ENCODE results near the gene COPE.

COPE gene

DNA sequence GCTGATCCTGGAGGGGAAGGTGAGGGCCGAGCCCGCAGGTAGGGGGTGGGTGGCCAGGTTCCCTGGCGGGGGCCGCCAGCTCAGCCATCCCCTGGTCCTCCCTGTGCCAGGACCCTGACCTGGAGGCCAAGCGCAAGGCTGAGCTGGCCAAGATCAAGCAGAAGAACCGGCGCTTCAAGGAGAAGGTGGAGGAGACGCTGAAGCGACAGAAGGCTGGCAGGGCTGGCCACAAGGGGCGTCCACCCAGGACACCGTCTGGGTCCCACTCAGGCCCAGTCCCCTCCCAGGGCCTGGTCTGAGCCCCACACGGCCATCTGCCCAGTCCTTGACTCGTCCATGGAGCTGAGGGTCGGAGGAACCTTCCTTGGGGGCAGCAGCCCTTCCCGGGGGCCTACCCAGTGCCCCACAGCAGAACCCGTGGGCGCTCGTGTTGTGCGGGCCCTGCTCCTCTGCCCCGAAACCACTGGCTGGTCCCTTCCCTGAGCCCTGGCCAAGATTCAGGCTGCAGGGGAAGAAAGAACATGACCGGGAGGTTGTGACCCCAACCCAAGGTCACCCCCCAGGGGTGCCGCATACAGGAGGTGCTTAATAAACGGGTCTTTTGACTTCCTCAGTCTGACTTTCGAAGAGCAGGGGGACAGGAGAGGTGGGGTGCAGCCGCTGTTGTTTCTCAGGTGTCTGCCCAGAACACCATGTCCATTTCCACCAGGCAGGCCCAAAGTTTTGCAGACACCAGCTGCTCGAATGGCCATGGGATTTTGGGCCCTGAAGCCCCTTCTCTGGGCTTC lies 9.0 kb upstream of the COPE start:
- ChIA-PET POLR2A (interaction anchor here (2.5 kb wide), 1 partner anchor 9 kb away, joined by 8 read pairs; the partner anchor contains the start of genes COPE and DDX49), CTCF (no interaction called here)
- no peak for DNase-seq (ENCODE audit: extremely low spot score)
- TF ChIP-seq ELF4 (IDR thresholded peaks at IDR 0.05): no peak
- TF ChIP-seq SUZ12 (IDR thresholded peaks at IDR 0.05): no peak
- no peak for TF ChIP-seq FOXK2 (IDR thresholded peaks at IDR 0.05)
- TF ChIP-seq CTBP1 (IDR thresholded peaks at IDR 0.05; ENCODE audit: borderline replicate concordance): no peak
- TF ChIP-seq SP1 (IDR thresholded peaks at IDR 0.05): no peak
- no peak for TF ChIP-seq FOXA1 (IDR thresholded peaks at IDR 0.05)
- no peak for TF ChIP-seq BHLHE40 (IDR thresholded peaks at IDR 0.05; ENCODE audit: borderline replicate concordance)
- no peak for TF ChIP-seq TARDBP (IDR thresholded peaks at IDR 0.05)
- TF ChIP-seq, protein P1, sequence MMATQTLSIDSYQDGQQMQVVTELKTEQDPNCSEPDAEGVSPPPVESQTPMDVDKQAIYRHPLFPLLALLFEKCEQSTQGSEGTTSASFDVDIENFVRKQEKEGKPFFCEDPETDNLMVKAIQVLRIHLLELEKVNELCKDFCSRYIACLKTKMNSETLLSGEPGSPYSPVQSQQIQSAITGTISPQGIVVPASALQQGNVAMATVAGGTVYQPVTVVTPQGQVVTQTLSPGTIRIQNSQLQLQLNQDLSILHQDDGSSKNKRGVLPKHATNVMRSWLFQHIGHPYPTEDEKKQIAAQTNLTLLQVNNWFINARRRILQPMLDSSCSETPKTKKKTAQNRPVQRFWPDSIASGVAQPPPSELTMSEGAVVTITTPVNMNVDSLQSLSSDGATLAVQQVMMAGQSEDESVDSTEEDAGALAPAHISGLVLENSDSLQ (IDR thresholded peaks at IDR 0.05): no peak
- no peak for TF ChIP-seq NFRKB (IDR thresholded peaks at IDR 0.05)
- no peak for TF ChIP-seq FOXM1 (IDR thresholded peaks at IDR 0.05; ENCODE audit: borderline replicate concordance)
- no peak for TF ChIP-seq LEF1 (IDR thresholded peaks at IDR 0.05; ENCODE audit: borderline replicate concordance)
- TF ChIP-seq L3MBTL2 (conservative IDR thresholded peaks at IDR 0.05): no peak
- TF ChIP-seq ARNT (IDR thresholded peaks at IDR 0.05): no peak
- TF ChIP-seq ZNF384 (IDR thresholded peaks at IDR 0.05): no peak
- no peak for TF ChIP-seq HDGF (IDR thresholded peaks at IDR 0.05; ENCODE audit: borderline replicate concordance)

DNA sequence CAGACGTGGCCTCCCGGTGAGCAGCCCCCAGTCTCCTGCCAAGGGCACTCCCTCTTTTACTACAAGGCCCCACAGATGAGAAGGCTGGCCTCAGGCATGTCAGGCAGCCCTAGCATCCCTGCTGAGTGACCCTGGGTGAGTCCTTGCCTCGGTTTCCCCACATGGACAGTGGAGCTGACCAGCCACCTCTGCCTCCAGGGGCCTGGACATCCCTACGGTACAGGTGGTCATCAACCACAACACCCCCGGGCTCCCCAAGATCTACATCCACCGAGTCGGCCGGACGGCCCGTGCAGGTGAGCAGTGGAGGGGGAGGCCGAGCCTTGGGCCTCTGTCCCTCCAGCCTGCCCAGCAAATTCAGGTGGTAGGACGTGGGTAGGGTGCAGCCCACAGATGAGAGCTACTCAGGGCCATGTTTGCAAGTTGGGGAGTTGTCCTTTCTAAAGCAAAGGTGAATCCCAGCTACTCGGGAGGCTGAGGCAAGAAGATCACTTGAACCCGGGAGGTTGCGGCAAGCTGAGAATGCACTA lies 5.6 kb upstream of the COPE start:
- CTCF ChIA-PET: interaction anchor here (0.9 kb wide), 1 partner anchor 62 kb away, joined by 5 read pairs; no protein-coding TSS in a partner anchor
- POLR2A ChIA-PET: no interaction called here
- TF ChIP-seq LEF1 (IDR thresholded peaks at IDR 0.05; ENCODE audit: borderline replicate concordance) (no peak), FOXK2 (IDR thresholded peaks at IDR 0.05) (no peak), FOXM1 (IDR thresholded peaks at IDR 0.05; ENCODE audit: borderline replicate concordance) (no peak), SP1 (IDR thresholded peaks at IDR 0.05) (no peak), TARDBP (IDR thresholded peaks at IDR 0.05) (no peak), HDGF (IDR thresholded peaks at IDR 0.05; ENCODE audit: borderline replicate concordance) (no peak), CTBP1 (IDR thresholded peaks at IDR 0.05; ENCODE audit: borderline replicate concordance) (no peak), FOXA1 (IDR thresholded peaks at IDR 0.05) (no peak), ARNT (IDR thresholded peaks at IDR 0.05) (no peak), L3MBTL2 (conservative IDR thresholded peaks at IDR 0.05) (no peak), NFRKB (IDR thresholded peaks at IDR 0.05) (no peak), ZNF384 (IDR thresholded peaks at IDR 0.05) (no peak), BHLHE40 (IDR thresholded peaks at IDR 0.05; ENCODE audit: borderline replicate concordance) (no peak), SUZ12 (IDR thresholded peaks at IDR 0.05) (no peak), ELF4 (IDR thresholded peaks at IDR 0.05) (no peak)
- TF ChIP-seq, protein P1 (IDR thresholded peaks at IDR 0.05): no peak
- no peak for DNase-seq (ENCODE audit: extremely low spot score)

DNA sequence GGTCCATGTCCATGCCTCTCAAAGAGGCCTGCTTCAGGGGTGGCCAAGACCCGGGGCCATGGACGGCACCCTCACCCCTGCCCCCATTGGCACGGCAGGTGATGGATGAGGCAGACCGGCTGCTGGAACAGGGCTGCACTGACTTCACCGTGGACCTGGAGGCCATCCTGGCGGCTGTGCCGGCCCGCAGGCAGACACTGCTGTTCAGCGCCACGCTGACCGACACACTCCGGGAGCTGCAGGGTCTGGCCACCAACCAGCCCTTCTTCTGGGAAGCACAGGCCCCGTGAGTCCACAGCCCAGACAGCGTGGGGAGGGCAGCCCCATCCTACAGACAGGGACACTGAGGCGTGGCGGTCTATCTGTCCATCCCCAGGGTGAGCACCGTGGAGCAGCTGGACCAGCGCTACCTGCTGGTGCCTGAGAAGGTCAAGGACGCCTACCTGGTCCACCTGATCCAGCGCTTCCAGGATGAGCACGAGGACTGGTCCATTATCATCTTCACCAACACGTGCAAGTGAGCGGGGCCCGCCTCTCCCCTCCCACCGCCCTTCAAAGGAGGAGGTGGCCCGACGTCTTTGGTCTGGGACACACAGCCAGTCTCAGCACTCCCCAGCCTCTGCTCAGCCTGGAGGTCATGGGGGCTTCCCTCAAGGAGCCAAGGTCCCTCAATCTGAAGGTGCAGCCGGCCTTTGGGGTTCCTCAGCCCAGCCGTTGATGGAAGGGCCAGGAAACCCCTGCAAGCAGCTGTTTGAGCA lies 3.2 kb upstream of the COPE start:
- no peak for DNase-seq (ENCODE audit: extremely low spot score)
- TF ChIP-seq FOXK2 (IDR thresholded peaks at IDR 0.05): no peak
- no peak for TF ChIP-seq ELF4 (IDR thresholded peaks at IDR 0.05)
- TF ChIP-seq LEF1 (IDR thresholded peaks at IDR 0.05; ENCODE audit: borderline replicate concordance): no peak
- no peak for TF ChIP-seq TARDBP (IDR thresholded peaks at IDR 0.05)
- TF ChIP-seq FOXA1 (IDR thresholded peaks at IDR 0.05): no peak
- TF ChIP-seq NFRKB (IDR thresholded peaks at IDR 0.05): no peak
- TF ChIP-seq ARNT (IDR thresholded peaks at IDR 0.05): no peak
- no peak for TF ChIP-seq ZNF384 (IDR thresholded peaks at IDR 0.05)
- TF ChIP-seq CTBP1 (IDR thresholded peaks at IDR 0.05; ENCODE audit: borderline replicate concordance): no peak
- no peak for TF ChIP-seq SP1 (IDR thresholded peaks at IDR 0.05)
- no peak for TF ChIP-seq SUZ12 (IDR thresholded peaks at IDR 0.05)
- TF ChIP-seq BHLHE40 (IDR thresholded peaks at IDR 0.05; ENCODE audit: borderline replicate concordance): no peak
- TF ChIP-seq FOXM1 (IDR thresholded peaks at IDR 0.05; ENCODE audit: borderline replicate concordance): no peak
- CTCF ChIA-PET: no interaction called here
- POLR2A ChIA-PET: no interaction called here

DNA sequence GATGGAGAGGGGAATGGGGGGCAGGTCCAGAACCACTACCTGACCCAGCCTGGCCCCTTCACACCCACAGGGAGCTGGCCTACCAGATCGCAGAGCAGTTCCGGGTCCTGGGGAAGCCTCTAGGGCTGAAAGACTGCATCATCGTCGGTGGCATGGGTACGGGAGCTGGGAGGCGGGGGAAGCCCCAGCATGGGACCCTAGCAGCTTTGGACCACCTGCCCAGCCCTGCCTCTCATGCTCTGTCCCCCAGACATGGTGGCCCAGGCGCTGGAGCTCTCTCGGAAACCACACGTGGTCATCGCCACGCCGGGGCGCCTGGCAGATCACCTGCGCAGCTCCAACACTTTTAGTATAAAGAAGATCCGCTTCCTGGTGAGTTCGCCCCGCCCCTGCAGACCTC lies 2.4 kb upstream of the COPE start:
- DNase-seq (ENCODE audit: extremely low spot score): no peak
- ChIA-PET CTCF (no interaction called here), POLR2A (no interaction called here)
- TF ChIP-seq FOXK2 (IDR thresholded peaks at IDR 0.05) (no peak), ELF4 (IDR thresholded peaks at IDR 0.05) (no peak), NFRKB (IDR thresholded peaks at IDR 0.05) (no peak), SP1 (IDR thresholded peaks at IDR 0.05) (no peak), TARDBP (IDR thresholded peaks at IDR 0.05) (no peak), ZNF384 (IDR thresholded peaks at IDR 0.05) (no peak), HDGF (IDR thresholded peaks at IDR 0.05; ENCODE audit: borderline replicate concordance) (no peak)

DNA sequence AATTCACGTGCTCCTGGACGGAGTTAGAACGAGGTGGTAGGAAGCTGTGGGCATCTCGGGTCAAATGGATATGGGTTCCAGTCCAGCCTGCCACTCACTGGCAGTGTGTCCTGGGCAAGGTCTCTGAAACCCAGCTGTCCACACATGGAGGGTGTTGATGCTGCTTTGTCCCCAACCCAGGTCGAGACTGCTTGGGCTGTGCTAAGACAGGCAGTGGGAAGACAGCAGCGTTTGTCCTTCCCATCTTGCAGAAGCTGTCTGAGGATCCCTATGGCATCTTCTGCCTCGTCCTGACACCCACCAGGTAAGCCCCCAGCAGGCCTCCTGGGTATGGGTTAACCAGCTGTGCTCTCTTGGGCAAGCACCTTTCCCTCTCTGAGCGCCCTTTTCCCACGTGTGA lies 1.2 kb upstream of the COPE start:
- no peak for DNase-seq (ENCODE audit: extremely low spot score)
- TF ChIP-seq, protein P1 (IDR thresholded peaks at IDR 0.05): no peak
- no peak for TF ChIP-seq ARNT (IDR thresholded peaks at IDR 0.05)
- TF ChIP-seq L3MBTL2 (conservative IDR thresholded peaks at IDR 0.05): no peak
- CTCF ChIA-PET: no interaction called here
- POLR2A ChIA-PET: interaction anchor here (0.6 kb wide), 1 partner anchor 167 kb away, joined by 3 read pairs; no protein-coding TSS in a partner anchor
